Hematopoietic multipotent progenitor cell treated with erythropoietin and hydrocortisone succinate and interleukin-3 and kit ligand, for 4 days (in vitro differentiated cells): ENCODE data around the gene SLC35F5.
A peak's percentile ranks its signal among the peaks of the same experiment; 100 is the strongest.
"Not testable (repeated sequence)": the region's sequence is repeated elsewhere in the genome, so short reads cannot be mapped to it uniquely, and the experiment has no call there.

Source experiments
- DNase-seq: peaks from one replicate; pipeline ENCODE4 v3.0.0-alpha.2; 2015

SLC35F5 gene

GRCh38 chr2:113694438-113694837 lies 62.0 kb downstream of the SLC35F5 start:
- DNase-seq: no peak

DNA sequence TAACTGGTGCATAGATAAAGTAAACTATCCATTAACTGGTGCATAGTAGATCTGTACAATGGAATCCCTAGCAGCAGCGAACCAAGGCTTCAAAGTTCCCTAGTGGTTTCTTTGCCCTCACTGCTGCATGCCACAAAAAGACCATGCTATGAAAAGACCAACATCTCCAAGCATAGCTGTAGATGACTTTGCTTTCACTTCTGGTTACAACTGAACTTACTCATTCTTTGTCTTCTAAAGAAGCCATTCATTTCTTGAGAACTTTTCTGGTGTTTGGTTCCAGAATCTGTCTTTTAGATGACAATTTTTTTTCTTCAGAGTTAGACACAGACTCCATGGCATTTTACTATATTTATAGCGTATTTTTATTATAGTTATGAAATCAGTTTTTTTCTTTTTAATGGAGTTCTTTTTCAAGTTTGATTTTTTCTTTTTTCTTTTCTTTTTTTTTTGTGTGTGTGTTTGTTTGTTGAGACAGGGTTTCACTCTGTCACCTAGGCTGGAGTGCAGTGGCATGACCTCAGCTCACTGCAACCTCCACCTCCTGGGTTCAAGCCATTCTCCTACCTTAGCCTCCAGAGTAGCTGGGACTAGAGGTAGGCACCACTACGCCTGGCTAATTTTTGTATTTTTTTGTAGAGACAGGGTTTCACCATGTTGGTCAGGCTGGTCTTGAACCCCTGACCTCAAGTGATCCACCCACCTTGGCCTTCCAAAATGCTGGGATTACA lies 63.6 kb downstream of the SLC35F5 start:
- DNase-seq: peak; percentile 50

GRCh38 chr2:113690871-113691270 lies 65.6 kb downstream of the SLC35F5 start:
- DNase-seq: peak; percentile 42

DNA sequence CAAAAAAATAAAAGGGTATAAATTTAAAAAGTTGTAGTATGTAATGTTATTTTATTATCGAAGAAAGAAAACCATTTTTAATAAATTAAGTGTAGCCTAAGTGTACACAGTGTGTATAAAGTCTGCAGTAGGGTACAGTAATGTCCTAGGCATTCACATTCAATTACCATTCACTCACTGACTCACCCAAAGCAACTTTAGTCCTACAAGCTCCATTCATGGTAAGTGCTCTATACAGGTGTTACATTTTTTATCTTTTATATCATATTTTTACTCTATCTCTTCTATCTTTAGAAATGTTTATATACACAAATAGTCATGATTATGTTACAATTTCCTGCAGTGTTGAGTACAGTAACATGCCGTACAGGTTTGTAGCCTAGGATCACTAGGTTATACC lies 69.9 kb downstream of the SLC35F5 start:
- DNase-seq: no peak

DNA sequence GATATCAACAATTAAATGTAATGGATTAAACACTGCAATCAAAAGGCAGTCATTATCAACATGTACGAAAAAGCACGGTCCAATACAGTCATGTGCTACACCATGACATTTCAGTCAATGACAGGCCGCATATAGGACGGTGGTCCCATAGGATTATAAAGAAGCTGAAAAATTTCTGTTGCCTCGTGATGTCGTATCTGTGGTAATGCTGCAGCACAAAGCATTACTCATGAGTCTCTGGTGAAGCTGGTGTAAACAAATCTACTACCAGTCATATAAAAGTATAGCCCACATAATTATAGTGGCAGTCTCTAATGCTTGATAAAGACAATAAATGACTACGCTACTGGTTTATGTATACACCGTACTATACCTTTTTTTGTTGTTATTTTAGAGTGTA lies 71.0 kb downstream of the SLC35F5 start:
- DNase-seq: no peak

DNA sequence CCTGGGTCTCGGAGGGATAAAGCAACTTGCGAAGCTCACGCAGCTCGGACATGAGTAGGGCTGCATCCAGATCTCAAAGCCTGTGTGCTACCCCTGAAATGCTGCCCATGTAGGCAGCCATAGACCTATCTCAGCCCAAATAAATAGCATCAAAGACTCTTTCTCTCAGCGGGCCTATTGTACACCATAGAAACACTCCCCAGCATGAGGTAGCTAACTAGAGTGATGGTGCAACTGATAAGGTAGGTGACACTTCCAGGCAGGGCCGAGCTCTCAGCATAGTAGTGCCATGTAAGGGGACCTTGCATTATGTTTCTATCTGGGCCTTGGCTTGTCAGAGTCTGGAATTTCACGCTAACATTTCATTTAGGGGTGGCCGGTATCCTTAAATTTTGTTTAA lies 77.0 kb downstream of the SLC35F5 start:
- no peak for DNase-seq

DNA sequence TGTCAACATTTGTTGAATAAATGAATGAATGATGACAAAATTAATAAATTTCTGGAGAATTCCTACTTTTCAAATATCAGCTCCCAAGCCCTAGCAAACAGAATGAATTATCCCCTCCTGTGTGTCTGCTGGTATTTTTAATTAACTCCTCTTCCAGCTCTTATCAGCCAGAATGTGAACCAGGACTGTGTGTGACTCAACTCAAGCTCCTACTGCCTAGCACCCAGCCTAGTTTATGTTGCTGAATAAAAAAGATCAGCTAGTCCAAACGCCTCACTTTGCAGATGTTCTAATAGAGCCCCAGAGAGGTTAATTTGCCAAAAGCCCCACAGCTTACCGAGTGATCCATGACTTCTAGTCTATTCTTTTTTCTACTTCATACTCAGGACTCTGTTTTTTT lies 79.1 kb downstream of the SLC35F5 start:
- peak; percentile 46 for DNase-seq

DNA sequence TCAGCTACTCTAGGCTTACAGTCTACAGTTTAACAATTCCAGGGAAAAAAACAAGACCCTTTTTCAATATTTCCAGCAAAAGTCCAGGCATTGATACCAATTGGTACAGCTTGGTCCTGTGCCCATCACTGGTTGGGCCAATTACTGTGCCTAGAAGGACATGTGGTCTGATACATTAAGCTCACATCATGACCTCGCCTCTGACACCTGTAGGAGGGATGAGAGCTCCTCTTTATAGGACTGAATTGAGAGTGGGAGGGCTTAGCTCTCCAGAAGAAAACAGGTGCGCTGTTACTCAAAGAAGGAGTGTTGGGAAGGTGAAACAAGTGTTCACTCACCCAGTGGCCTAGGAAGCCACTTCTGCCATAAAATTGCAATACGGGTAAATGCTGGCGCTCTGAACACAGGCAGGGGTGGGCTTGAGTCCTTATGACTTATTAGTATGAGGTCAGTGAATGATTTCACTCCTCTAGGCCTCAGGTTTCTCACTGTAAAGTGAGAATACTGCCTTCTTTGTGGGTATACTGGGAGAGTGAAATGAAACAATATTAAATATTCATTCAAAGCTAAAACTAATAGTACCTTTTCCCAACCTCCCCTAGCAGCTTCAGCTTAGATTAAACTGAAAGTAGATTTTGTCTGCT lies 79.7 kb downstream of the SLC35F5 start:
- DNase-seq: no peak

- no peak for DNase-seq
These were observed 80.6 kb downstream of the SLC35F5 start for GRCh38 chr2:113675875-113676274.

GRCh38 chr2:113672326-113672932 lies 84.0 kb downstream of the SLC35F5 start:
- DNase-seq: peak; percentile 38

- not testable (repeated sequence) for DNase-seq
These were observed 87.4 kb downstream of the SLC35F5 start for GRCh38 chr2:113669013-113669412.

DNA sequence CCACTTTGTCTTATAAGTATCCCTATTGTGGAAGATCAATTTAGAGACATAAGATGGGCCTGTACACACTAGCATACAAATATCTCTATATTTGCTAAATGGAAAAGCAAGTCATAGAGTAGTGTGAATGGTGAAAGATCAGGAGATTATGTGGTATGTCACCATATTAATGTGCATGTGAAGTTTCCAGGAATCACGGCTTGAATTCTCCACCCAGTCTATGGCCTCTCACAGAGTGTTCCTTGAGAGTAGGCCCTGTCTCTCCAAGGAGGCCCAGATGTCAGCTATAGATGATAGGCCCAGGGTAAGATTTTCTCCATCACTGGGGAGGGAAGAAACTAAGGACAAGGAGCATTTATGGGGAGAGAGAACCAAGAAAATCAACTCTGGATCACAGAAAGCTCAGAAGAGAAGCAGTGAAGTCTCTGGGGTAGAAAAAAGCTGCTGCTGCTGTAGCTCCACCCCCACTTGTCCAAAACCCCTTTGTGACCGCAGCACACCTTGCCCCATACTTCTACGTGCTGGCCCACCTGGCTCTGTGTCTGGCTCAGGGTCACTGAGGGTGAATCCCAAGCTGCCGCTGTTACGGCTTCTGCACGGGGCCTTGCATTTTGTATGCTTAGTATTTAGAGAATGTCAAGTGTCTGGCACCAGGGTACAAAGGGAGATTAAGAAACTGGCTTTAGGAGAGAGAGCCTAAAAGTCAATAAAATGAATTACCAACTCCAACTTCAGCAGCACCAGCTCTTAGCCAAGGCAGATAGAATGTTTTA lies 91.5 kb downstream of the SLC35F5 start:
- DNase-seq: not testable (repeated sequence)

DNA sequence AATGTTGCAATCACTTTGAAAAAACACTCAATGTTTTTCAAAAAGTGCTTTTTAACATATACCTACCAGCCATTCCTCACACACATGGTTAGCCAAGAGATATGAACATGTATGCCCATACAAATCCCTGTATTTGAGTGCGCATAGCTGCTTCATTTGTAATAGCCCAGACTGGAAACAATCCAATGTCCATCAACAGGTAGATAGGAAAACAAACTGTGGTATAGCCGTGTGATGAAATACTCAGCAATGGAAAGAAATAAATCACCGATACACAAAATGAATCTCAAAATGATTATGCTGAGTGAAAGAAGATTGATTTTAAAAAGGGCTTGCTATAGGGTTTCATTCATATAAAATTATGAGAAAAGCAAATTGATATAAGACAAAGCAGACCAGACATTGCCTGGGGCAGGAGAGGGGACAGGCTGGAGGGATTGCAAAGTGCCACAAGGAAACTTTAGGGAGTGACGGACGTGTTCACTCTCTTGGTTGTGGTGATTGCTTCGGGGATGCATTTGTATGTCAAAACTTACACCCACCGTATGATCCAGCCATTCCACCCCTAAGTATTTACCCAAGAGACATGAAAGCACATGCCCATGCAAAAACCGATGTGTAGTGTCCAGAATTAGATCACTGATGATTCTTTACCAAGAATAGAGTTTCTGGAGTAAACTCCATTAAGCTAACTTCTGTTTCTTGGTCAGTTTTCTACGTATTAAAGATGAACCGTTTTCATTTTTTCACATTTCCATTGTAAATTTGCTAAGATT lies 93.0 kb downstream of the SLC35F5 start:
- DNase-seq: not testable (repeated sequence)
